Stimulated activated naive CD4-positive, alpha-beta T cell (primary cell): Measurements from ENCODE around the gene NOL4L.

Experiments used
- DNase-seq, 6 experiments: peaks; one replicate each; lab custom pipeline; 2025; lab: John Stamatoyannopoulos, UW

Gene NOL4L

DNA sequence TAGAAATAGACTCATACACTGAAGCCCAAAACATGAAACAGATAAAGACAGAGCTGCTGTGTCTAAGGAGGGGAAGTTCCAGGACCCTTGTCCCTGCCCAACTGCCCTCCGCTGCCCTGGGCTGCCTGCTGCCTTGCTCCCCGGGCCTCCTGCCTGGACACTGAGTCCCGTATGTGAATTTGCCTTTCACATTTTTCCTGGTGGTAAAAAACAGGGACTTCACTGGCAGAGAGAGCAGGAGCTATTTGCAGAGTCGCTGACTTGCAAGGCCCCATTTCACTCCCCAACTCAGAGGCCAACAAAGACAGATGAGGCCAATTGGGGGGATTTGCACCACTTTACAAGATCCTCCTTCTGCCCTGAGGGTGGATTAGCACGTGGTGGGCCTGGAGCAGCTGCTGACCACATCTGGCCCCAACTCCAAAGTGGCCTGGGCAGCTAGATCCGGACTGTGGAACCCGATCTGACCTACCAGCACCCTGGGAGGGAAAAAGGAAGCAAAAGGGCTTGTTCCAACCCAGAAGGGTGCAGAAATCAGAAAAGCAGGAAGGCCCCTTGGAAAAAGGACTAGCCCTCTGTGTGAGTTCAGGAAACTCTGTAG, 61.4 kb downstream of the NOL4L start:
- peak in 1 of 6 experiments; percentile 11 for DNase-seq

- DNase-seq = peak in 1 of 6 experiments; percentile 34
Measured at GRCh38 chr20:32522776-32523612, 62.1 kb downstream of the NOL4L start.

GRCh38 chr20:32522526-32522775, 62.7 kb downstream of the NOL4L start:
- DNase-seq = no peak

GRCh38 chr20:32521780-32522525, 63.2 kb downstream of the NOL4L start:
- DNase-seq = peak; percentile 47 to 69 (median 60)

GRCh38 chr20:32520927-32521203, 64.3 kb downstream of the NOL4L start:
- no peak for DNase-seq

GRCh38 chr20:32519381-32519730, 65.8 kb downstream of the NOL4L start:
- DNase-seq = no peak

- DNase-seq = no peak
Measured at GRCh38 chr20:32518593-32519380, 66.3 kb downstream of the NOL4L start.

DNA sequence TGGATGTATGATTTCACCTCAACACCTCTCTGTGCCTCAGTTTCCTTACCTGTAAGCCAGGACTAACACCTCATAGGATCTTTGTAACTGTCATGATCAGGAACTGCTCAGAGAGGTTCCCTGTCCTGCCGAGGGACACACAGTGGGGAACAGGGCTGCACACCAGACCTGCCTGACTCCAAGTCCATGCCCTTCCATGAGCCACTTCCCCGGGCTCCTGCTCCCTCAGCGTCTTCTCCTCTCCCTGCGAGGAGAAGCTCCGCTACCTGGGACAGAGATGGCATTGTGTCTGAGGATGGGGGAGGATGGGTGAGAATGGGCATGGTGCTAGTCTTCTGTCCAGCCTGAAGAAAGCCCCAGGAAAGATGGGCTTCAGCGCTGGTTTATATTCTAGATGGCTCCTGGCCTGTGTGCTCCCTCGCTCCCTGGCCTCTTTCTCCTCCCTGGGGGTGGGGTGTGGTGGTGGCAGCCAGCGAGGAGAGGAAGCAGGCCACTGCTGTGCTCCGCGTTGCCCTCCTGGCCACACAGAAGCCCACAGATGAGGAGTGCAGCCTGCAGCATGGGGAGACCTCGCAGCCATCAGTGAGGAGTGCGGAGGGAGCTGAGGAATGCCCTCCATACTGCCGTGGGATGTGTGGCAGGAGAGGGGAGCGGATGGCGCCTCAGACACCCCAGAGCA, 67.1 kb downstream of the NOL4L start:
- no peak for DNase-seq

DNA sequence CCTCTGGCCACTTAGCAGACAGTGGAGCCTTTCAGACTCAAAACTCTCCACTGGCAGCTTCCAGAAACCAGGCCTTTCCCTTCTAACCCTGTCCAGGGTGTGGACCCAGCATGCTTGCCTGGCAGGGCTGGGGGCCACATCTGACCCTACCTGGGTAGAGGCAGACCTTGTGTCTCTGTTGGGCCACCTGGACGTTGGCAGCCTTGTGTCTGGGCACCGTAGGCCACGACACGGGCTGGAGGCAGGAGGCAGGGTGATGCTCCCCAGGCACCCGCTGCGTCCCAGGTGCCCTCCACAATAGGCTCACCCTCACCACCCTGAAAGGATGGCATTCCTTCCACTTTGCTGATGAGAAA, 67.6 kb downstream of the NOL4L start:
- DNase-seq = no peak

DNA sequence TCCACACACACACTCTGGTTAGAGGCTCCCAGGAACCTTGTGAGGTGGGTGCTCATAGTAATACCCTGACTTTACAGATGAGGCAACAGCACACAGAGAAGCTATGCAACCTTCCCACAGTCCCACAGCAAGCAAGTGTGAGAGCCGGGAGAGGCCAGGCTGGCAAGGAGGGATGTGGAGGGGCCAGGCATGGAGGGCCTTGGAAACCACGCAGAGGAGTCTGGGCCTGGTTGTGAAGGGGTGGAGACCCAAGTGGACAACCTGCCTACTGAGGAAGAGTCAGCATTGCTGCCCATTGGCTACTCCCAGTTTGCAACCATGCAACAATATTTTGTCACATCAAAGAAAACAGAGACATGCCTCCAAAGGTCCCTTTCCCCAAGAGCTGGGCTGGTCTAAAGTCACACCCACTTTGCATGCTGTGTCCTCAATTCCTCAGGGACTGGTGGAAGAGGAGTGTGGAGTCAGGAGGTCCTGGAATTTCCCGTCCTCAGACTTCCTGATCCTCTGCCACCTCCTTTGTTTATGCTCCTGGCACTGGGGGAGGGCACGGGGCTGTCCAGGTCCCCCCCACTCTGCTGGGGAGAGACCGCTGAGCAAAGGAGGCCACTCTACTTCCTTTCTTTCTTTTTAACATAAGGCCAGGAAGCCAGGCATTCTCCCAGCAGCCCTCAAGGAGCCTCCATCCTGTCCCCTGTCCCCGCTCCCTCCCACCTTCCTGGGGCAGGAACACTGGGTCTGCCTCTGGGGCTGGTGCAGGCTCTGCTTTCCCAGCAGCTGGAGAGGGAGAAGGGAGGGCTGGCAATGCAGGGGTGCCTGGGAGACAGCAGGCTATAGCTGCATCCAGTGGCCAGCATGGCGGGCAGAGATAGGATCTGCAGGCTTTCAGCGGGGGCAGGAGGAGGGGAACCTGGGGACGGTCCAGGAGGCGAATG, 68.3 kb downstream of the NOL4L start:
- DNase-seq = no peak

DNA sequence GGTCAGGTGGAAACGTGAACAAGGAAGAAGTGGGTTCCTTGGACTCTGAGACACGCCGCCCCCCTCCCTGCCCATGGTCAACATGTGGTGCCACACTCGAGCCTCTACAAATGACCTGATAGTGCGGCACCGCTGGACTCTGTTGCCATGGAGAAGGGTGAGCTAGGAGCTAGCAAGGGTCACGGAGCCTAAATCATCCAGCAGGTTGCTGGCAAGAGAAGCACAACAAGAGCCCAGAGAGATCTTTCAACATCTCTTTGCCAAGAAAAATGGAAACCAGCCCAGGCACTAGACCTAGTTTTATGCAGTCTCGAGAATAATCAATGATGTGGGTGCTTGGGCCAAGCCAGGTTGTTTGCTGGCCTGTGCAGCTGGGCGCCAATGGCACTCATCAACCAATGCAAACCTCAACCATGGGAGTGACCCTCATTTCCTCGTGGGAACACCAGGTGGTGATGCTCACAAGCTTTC, 69.5 kb downstream of the NOL4L start:
- DNase-seq = peak in 1 of 6 experiments; percentile 13

DNA sequence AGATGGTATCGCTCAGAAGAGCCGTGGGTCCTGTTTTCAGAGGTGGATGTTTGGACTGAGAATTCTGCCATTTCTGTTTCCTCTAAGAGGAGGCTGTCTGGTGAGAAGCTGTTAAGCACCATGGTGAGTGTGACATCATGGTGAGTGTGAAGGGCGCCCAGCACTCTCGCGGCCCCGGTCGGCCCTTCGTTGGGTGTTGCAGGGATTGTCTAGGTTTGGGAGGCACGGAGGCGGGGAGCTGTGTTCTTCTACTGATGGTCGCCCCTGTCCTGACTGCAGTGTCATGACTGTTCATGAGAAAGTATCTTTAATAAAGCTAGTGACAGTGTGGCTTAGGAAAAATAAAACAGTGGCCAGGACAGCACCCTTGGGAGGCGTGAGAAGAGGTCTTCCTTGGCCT, 70.4 kb downstream of the NOL4L start:
- no peak for DNase-seq

GRCh38 chr20:32513031-32513866, 71.9 kb downstream of the NOL4L start:
- no peak for DNase-seq

- DNase-seq = no peak
Measured at GRCh38 chr20:32512047-32512385, 73.1 kb downstream of the NOL4L start.

GRCh38 chr20:32511358-32512046, 73.6 kb downstream of the NOL4L start:
- DNase-seq = no peak

DNA sequence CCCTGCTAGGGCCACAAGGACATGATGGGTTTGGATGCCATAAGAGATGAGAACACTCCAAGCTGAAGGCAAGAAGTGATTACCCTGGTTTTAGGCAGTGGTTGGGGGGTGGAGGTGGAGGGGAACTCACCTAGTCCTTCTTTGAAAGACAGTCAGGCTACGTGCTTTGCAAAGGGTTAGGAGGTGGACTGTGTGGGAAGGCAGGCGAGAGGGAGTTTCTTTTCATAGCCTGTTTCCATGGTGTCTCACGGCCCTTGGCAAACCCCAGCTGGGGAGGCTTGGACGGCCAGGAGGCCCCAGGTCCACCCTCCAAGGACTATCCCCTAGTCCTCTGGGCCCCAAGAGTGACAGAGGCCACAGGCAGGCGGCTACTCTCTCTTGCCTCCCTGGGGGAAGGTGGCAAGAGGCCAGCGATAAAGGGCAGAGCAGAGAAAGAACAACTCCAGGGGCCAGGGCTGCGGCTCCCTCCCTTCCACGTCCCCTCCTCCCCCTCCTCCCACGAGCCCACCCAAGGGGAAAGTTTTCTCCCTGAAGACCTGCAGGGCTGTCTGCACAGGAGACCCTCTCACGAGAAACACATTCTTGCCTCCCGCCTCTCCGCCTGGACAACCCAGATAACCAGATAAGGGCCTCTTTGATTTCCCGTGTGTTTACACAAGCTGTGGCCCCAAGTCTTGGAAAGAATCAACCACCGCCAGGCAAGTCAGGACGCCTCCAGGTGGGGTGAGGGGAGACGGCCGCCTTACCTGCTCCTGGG, 74.4 kb downstream of the NOL4L start:
- peak in 3 of 6 experiments; percentile 13 to 24 (median 14) for DNase-seq

DNA sequence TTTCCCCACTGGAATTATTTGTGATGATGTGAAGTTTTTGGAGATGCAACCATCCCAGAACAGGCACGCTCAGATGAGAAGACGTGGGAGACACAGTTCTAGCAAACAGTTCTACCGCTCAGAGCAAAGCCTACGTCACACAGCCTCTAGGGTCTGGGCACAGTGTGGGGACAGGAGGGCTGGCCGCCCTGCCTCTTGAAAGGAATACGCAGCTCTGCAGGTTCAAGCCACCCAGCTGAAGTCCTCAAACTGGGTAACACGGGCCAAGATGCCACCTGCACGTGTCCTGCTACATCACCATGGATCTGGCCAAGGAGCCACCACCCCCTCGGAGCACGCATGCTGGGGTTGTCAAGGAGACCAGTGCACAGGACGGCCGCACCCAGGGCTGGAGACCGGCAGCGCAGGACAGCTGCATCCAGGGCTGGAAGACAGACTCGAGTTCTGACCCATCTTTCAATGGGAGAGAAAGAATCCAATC, 75.0 kb downstream of the NOL4L start:
- DNase-seq = peak in 1 of 6 experiments; percentile 13

- peak; percentile 32 to 81 (median 68) for DNase-seq
Measured at GRCh38 chr20:32509639-32510066, 75.5 kb downstream of the NOL4L start.

DNA sequence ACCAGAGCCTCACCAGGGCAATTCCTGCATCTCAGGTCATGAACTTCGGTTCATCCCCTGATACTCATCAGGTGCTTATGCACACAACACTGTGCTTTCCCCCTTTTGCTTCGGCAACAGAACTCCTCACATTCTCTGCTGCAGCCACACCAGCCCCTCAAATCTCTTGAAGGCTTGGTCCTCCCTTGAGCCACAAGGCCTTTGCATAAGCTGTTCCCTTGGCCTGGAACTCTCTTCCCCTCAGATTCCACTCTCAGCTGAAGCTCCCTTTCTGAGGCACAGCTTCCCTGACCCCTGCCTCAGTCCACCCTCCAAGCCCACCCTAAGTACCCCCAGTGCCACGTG, 76.4 kb downstream of the NOL4L start:
- DNase-seq = no peak
